Right renal pelvis (tissue), 4 donors: ENCODE results near the gene DBR1. TPM values are rescaled to one million over a fixed set of nuclear protein-coding genes. Genes with fewer than 3 reads are reported as not detected.

Source experiments
- DNase-seq, 4 donors: peaks; one replicate each; pipeline ENCODE4 v3.0.0-alpha.2; 2013; ENCODE audit warnings: low read depth in 4 of 4, low spot score in 3 of 4, missing footprints in 1 of 4
- polyA plus RNA-seq, 4 donors: library from polyadenylated mRNA; unstranded; fragments of 120-200 nt; gene quantifications; one replicate each; pipeline ENCODE4 v1.2.1, GENCODE V29; 2013; ENCODE audit not compliant: insufficient read length in 4 of 4

Gene DBR1
- polyA plus RNA-seq, 4 donors: 18.6 to 24.7 (median 23.6) TPM

GRCh38 chr3:138125548-138126221, 49.0 kb downstream of the DBR1 start:
- DNase-seq: no peak

- DNase-seq: no peak
Measured at GRCh38 chr3:138124706-138125355, 49.9 kb downstream of the DBR1 start.

GRCh38 chr3:138124188-138124587, 50.5 kb downstream of the DBR1 start:
- DNase-seq: no peak

GRCh38 chr3:138119423-138119766, 55.3 kb downstream of the DBR1 start:
- DNase-seq: no peak

GRCh38 chr3:138118612-138119422, 55.9 kb downstream of the DBR1 start:
- DNase-seq: peak; percentile 44 to 56 (median 52)

GRCh38 chr3:138114988-138115971, 59.4 kb downstream of the DBR1 start, which contains the start of gene DZIP1L:
DZIP1L (minus strand) TSS chr3:138115608; CDS start chr3:138103971, 11,637 bp downstream.
- DNase-seq: peak; percentile 44 to 70 (median 60)

DNA sequence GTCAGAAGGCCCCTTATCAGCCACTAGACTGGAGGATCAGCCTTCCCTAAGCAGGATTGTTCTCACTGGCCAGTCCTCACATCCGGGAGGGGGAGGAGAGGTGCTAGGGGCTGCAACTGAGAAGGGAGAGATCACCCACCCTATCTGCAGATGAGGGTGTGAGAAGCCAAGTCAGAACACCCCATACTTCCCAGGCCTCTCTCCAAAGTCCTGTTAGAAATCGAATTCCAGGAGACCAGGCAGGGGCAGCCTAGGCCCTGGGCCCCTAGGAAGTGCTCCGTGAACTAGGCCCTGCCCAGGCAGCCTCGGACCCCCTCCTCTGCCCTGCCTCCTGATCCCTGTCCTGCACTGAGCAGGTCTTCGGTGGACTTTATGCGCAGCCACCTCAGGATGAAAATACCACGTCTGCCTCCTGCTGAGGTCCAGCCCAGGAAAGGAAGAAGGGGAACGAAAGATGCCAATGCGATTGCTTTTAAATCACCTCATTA, 60.2 kb downstream of the DBR1 start:
- DNase-seq: peak in 1 of 4 donors; percentile 26

DNA sequence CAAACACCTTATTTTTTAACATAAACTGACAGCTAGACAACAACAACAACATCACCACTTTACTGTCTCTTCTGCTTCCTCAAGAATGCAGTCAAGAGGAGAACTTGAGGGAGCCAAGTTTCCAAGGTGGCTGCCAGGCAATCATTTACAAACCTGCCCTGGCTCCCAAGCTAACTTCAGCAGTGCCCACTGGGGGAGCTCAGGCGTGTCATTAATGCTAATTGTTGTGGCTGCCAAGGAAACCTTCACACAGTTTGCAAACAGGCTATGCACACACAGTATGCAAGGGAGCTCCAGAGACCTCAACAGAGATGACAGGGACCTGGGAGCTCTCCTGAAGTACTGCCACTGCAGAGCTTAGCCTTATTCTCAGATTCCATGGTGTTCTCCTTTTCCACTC, 61.4 kb downstream of the DBR1 start:
- DNase-seq: peak; percentile 47 to 76 (median 70)

DNA sequence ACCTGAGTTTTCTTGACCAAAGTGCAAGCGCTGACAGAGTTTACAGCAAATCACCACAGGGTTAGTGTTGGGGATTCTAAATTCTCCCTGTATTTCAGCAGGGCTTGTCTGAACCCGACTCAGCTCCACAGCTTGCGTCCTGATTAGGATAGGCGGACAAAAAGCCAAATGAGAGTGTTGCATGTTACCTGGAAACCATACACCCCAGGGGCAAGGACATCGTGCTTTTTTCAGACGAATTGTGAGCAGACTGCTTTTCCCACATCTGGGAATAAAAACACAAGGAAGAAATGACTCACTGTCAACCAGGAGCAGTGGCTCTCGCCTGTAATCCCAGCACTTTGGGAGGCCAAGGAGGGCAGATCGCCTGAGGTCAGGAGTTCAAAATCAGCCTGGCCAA, 62.4 kb downstream of the DBR1 start:
- no peak for DNase-seq

Other genes starting within 250 kb of the DBR1 start
- 1 to 10 TPM in 2 of 4 donors, under 1 TPM in 2; 0.64 to 1.6 (median 1.2) TPM for gene CLDN18, start 164.8 kb downstream of the DBR1 start, polyA plus RNA-seq
- gene DZIP1L, start 59.3 kb downstream of the DBR1 start, polyA plus RNA-seq: 10 to 100 TPM; 13.4 to 16.8 (median 15.1) TPM
- gene A4GNT, start 42.5 kb downstream of the DBR1 start, polyA plus RNA-seq: 1 to 10 TPM in 2 of 4 donors, under 1 TPM in 2; 0.78 to 1.7 (median 1.3) TPM
- gene ARMC8, start 12.4 kb upstream of the DBR1 start, polyA plus RNA-seq: 10 to 100 TPM; 41.9 to 51.1 (median 48.6) TPM
- gene NME9, start 154.9 kb upstream of the DBR1 start, polyA plus RNA-seq: 1 to 10 TPM; 2.0 to 3.1 (median 2.1) TPM
- 10 to 100 TPM; 30.7 to 32.1 (median 31.5) TPM for gene MRAS, start 173.7 kb upstream of the DBR1 start, polyA plus RNA-seq